ENCODE results near the gene SUSD3. TPM values are rescaled to one million over a fixed set of nuclear protein-coding genes. Genes with fewer than 3 reads are reported as not detected.

SUSD3 gene
- total and polyA plus RNA-seq, 4 experiments from 2014 or later, result 58.3 to 199 (median 106) TPM

GRCh38 chr9:93049491-93049890, 9.0 kb upstream of the SUSD3 start:
- Histone ChIP-seq H3K36me3 (ENCODE audit: insufficient read depth, low read length) (no peaks in the 10 kb centered on the region), H3K27me3 (ENCODE audit: insufficient read depth, low read length) (no peaks in the 10 kb centered on the region), H3K4me1 (ENCODE audit: insufficient read depth, low read length) (peaks cover 11% of the 10 kb centered on the region), H3K9me3 (ENCODE audit: control insufficient read depth in 1 of 2, low read length in 2 of 2) (no peaks in the 10 kb centered on the region), H3K27ac (ENCODE audit: low read depth, low read length) (no peak overlapping the region), H3K4me3 (ENCODE audit: low read length in 2 of 2) (no peak overlapping the region)
- CTCF ChIA-PET (ENCODE audit: partially characterized antibody), result interaction anchor here (1.3 kb wide), 1 partner anchor 94 kb away, joined by 3 read pairs; no protein-coding TSS in a partner anchor
- intact Hi-C loops (cut with micrococcal nuclease), result no loop called here
- DNase-seq, result no peak
- H3K4me3 Mint-ChIP-seq, result no peak overlapping the region
- H3K27me3 Mint-ChIP-seq, result no peaks in the 10 kb centered on the region
- peaks cover 7 to 34% (median 9%) of the 10 kb centered on the region in 4 donors for H3K4me1 Mint-ChIP-seq
- no peaks in the 10 kb centered on the region for H3K36me3 Mint-ChIP-seq
- H3K9me3 Mint-ChIP-seq, result no peaks in the 10 kb centered on the region
- peak overlapping the region in 3 of 7 donors; percentile 35 to 58 (median 51) for H3K27ac Mint-ChIP-seq
- POLR2A ChIA-PET (ENCODE audit: partially characterized antibody), result interaction anchor here (5.1 to 23.2 kb wide), 2 partner anchors 15 to 17 kb away, joined by 21 to 654 read pairs; no protein-coding TSS in a partner anchor

DNA sequence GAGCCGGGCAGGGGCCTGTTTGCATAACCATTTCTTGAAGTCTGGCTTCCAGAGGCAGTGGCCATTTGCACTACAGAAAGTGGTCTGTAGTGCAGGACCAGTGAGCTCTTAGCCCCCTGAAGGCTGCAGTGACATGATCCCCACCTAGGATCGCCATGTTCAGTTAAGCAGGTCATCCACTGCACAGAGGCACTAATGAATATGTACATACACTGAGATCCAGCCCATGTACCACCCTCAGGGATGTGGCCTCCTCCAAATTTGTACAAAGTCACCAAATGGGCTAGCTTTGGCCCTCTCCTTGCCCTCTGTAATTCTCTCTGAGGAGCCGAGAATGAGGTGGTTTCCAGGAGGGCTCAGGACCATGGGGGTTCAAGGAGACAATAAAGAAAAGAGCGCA, 8.3 kb upstream of the SUSD3 start:
- H3K27ac ChIP-seq (ENCODE audit: low read depth, low read length), result no peak overlapping the region
- POLR2A ChIA-PET (ENCODE audit: partially characterized antibody), result interaction anchor here (5.1 to 23.2 kb wide), 2 partner anchors 14 to 17 kb away, joined by 21 to 654 read pairs; no protein-coding TSS in a partner anchor
- DNase-seq, result no peak

GRCh38 chr9:93051680-93052089, 6.8 kb upstream of the SUSD3 start:
- no peak for DNase-seq
- Mint-ChIP-seq H3K4me1 (peaks cover 9 to 49% (median 20%) of the 10 kb centered on the region in 4 donors), H3K36me3 (no peaks in the 10 kb centered on the region), H3K27me3 (no peaks in the 10 kb centered on the region), H3K27ac (peak overlapping the region in 2 of 7 donors; percentile 49 to 84), H3K4me3 (no peak overlapping the region), H3K9me3 (peaks cover 0 to 2% (median 0%) of the 10 kb centered on the region in 8 donors)
- H3K4me3 ChIP-seq (ENCODE audit: low read length in 2 of 2), result no peak overlapping the region
- no peak overlapping the region for H3K27ac ChIP-seq (ENCODE audit: low read depth, low read length)
- H3K9me3 ChIP-seq (ENCODE audit: control insufficient read depth in 1 of 2, low read length in 2 of 2), result no peaks in the 10 kb centered on the region
- intact Hi-C loops (cut with micrococcal nuclease), result no loop called here
- no peaks in the 10 kb centered on the region for H3K27me3 ChIP-seq (ENCODE audit: insufficient read depth, low read length)
- peaks cover 24% of the 10 kb centered on the region for H3K4me1 ChIP-seq (ENCODE audit: insufficient read depth, low read length)
- ChIA-PET CTCF (ENCODE audit: partially characterized antibody) (interaction anchor here (0.6 to 1.2 kb wide), 3 partner anchors 13 to 55 kb away, joined by 3 to 4 read pairs (median 3); no protein-coding TSS in a partner anchor), POLR2A (ENCODE audit: partially characterized antibody) (interaction anchor here (1.4 to 23.2 kb wide), 4 partner anchors 13 to 31 kb away, joined by 3 to 654 read pairs (median 14); no protein-coding TSS in a partner anchor)
- H3K36me3 ChIP-seq (ENCODE audit: insufficient read depth, low read length), result no peaks in the 10 kb centered on the region

More for the DNA sequence above, 8.3 kb upstream of the SUSD3 start:
- Mint-ChIP-seq H3K27ac (peak overlapping the region in 1 of 7 donors; percentile 42), H3K27me3 (no peaks in the 10 kb centered on the region), H3K9me3 (no peaks in the 10 kb centered on the region), H3K4me3 (no peak overlapping the region), H3K4me1 (peaks cover 7 to 39% (median 12%) of the 10 kb centered on the region in 4 donors), H3K36me3 (no peaks in the 10 kb centered on the region)
- peaks cover 18% of the 10 kb centered on the region for H3K4me1 ChIP-seq (ENCODE audit: insufficient read depth, low read length)
- intact Hi-C loops (cut with micrococcal nuclease), result no loop called here
- no peaks in the 10 kb centered on the region for H3K36me3 ChIP-seq (ENCODE audit: insufficient read depth, low read length)
- H3K4me3 ChIP-seq (ENCODE audit: low read length in 2 of 2), result no peak overlapping the region
- no peaks in the 10 kb centered on the region for H3K9me3 ChIP-seq (ENCODE audit: control insufficient read depth in 1 of 2, low read length in 2 of 2)
- CTCF ChIA-PET (ENCODE audit: partially characterized antibody), result interaction anchor here (1.3 kb wide), 1 partner anchor 95 kb away, joined by 3 read pairs; no protein-coding TSS in a partner anchor
- H3K27me3 ChIP-seq (ENCODE audit: insufficient read depth, low read length), result no peaks in the 10 kb centered on the region

DNA sequence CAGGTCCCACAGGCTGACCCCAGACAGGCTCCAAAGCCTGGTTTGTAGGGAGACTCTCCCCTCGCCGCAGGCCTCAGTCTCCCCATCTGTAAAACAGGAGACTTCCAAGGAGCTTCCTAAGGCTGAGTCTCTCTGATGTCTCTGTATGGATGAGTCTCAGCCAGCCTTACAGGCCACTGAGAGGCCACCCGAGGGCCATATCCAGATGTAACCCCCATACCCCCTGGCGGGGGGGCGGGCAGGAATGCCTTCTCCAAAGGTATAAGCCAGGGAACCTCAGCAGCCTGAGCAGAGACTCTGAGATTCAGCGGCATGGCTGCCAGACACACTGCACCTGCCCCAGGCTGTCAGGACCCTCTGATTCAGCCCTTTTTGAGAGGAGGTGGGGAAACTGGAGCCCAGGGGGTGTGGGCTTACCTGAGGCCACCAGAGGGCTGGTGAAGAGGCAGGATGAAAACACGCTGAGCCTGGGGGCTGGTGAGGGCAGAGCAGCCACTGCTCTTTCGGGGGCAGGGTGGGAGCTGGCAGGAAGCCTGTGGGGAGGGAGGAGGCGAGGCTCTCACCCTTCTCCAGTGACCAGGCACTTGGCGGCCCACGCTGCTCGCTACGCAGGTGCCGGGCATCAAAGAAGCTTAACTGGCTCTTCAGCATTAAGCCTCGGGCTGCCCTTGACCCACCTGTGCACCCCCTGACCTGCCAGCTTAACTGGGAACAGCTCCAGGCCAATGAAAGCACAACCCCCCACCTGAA, 5.5 kb upstream of the SUSD3 start:
- no peaks in the 10 kb centered on the region for H3K27me3 ChIP-seq (ENCODE audit: insufficient read depth, low read length)
- no peak overlapping the region for H3K4me3 ChIP-seq (ENCODE audit: low read length in 2 of 2)
- Mint-ChIP-seq H3K36me3 (no peaks in the 10 kb centered on the region), H3K4me1 (peaks cover 8 to 54% (median 28%) of the 10 kb centered on the region in 4 donors), H3K27ac (peak overlapping the region in 1 of 7 donors; percentile 76), H3K27me3 (no peaks in the 10 kb centered on the region), H3K9me3 (peaks cover 0 to 2% (median 0%) of the 10 kb centered on the region in 8 donors), H3K4me3 (no peak overlapping the region)
- H3K27ac ChIP-seq (ENCODE audit: low read depth, low read length), result no peak overlapping the region
- CTCF ChIA-PET (ENCODE audit: partially characterized antibody), result interaction anchor here (1.4 to 2.0 kb wide), 4 partner anchors 12 to 96 kb away, joined by 3 to 7 read pairs (median 4); no protein-coding TSS in a partner anchor
- H3K9me3 ChIP-seq (ENCODE audit: control insufficient read depth in 1 of 2, low read length in 2 of 2), result no peaks in the 10 kb centered on the region
- no peaks in the 10 kb centered on the region for H3K36me3 ChIP-seq (ENCODE audit: insufficient read depth, low read length)
- peaks cover 33% of the 10 kb centered on the region for H3K4me1 ChIP-seq (ENCODE audit: insufficient read depth, low read length)
- no peak for DNase-seq
- POLR2A ChIA-PET (ENCODE audit: partially characterized antibody), result interaction anchor here (4.9 to 23.2 kb wide), 2 partner anchors 11 to 20 kb away, joined by 25 to 654 read pairs; no protein-coding TSS in a partner anchor
- intact Hi-C loops (cut with micrococcal nuclease), result no loop called here

DNA sequence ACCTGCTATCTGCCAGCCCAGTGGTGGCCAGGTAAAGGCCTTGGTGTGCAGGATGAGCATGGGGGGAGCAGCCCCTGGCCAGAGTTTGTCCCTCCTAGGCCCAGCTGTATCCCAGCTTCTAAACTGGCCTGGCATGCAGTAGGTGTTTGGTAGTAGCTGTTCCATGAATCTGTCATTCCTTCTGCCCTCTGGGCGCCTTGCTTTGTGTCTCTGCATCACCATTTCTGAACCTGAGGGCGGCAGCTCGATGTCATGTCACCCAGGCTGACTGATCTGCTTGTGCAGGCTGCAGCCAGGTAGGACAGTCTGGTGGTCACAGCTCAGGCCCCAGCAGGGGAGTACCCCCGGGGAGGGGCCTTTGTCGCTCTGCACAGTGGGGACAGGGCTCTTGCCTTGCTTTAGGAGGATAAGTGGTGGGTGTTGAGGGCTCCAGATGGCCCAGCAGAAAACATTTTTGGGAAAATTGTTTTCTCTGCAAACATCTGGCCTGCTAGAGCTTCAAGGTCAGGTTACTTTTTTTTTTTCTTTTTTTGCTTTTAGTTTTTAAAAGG, 4.6 kb upstream of the SUSD3 start:
- H3K9me3 ChIP-seq (ENCODE audit: control insufficient read depth in 1 of 2, low read length in 2 of 2), result no peaks in the 10 kb centered on the region
- Mint-ChIP-seq H3K36me3 (no peaks in the 10 kb centered on the region), H3K4me1 (peaks cover 9 to 52% (median 27%) of the 10 kb centered on the region in 4 donors), H3K27ac (peak overlapping the region in 6 of 7 donors; percentile 29 to 91 (median 46)), H3K27me3 (no peaks in the 10 kb centered on the region), H3K9me3 (peaks cover 0 to 2% (median 0%) of the 10 kb centered on the region in 8 donors), H3K4me3 (no peak overlapping the region)
- CTCF ChIA-PET (ENCODE audit: partially characterized antibody), result interaction anchor here (0.8 to 2.0 kb wide), 6 partner anchors 11 to 97 kb away, joined by 3 to 7 read pairs (median 3); no protein-coding TSS in a partner anchor
- H3K36me3 ChIP-seq (ENCODE audit: insufficient read depth, low read length), result no peaks in the 10 kb centered on the region
- H3K4me3 ChIP-seq (ENCODE audit: low read length in 2 of 2), result no peak overlapping the region
- H3K4me1 ChIP-seq (ENCODE audit: insufficient read depth, low read length), result peaks cover 38% of the 10 kb centered on the region
- DNase-seq, result no peak
- POLR2A ChIA-PET (ENCODE audit: partially characterized antibody), result interaction anchor here (0.6 to 23.2 kb wide), 5 partner anchors 11 to 104 kb away, joined by 3 to 654 read pairs (median 3); no protein-coding TSS in a partner anchor
- H3K27me3 ChIP-seq (ENCODE audit: insufficient read depth, low read length), result no peaks in the 10 kb centered on the region
- no peak overlapping the region for H3K27ac ChIP-seq (ENCODE audit: low read depth, low read length)
- intact Hi-C loops (cut with micrococcal nuclease), result no loop called here

DNA sequence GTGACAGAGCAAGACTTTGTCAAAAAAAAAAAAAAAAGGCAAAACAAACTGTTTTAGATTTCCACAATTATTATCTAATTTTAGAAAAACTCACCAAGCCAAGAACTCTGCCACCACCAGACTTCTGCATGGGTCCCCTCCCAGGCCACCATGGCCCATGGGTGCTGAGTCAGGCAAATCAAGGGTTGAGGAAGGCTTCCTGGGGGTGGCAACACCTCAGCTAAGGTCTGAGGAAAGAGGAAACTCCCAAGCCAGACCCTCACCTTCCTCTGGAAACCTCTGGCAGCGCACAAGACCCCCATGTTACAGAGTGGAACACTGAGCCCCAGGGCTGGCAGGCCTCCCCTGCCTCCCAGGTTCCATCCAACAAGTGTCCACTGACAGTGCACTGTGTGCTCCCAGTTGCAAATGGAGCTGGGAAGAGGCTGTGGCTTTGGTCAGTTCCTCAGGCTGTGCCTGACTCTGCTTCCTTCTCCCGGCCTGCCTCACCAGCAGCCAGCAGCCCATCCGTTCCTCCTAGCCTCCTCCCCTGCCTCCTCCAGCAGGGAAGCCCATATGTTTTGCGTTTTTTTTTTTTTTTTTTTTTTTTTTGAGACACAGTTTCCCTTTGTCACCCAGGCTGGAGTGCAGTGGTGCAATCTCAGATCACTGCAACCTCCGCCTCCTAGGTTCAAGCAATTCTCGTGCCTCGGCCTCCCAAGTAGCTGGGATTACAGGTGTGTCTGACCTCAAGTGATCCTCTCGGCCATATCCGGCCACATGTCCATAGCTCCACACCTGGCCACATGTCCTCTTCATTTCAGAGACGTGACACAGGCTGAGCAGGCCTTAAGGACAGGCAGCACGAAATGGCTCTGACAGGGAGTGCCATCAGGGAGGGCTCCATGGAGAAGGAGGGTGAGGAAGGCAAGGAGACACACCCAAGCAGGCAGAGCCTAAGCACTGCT, 3.5 kb upstream of the SUSD3 start:
- H3K9me3 ChIP-seq (ENCODE audit: control insufficient read depth in 1 of 2, low read length in 2 of 2), result no peaks in the 10 kb centered on the region
- H3K27me3 ChIP-seq (ENCODE audit: insufficient read depth, low read length), result no peaks in the 10 kb centered on the region
- peaks cover 0 to 4% of the 10 kb centered on the region in 2 donors for H3K36me3 Mint-ChIP-seq
- no peaks in the 10 kb centered on the region for H3K27me3 Mint-ChIP-seq
- peaks cover 0 to 5% (median 0%) of the 10 kb centered on the region in 8 donors for H3K9me3 Mint-ChIP-seq
- H3K4me1 Mint-ChIP-seq, result peaks cover 9 to 54% (median 29%) of the 10 kb centered on the region in 4 donors
- ChIA-PET POLR2A (ENCODE audit: partially characterized antibody) (interaction anchor here (4.9 to 23.2 kb wide), 2 partner anchors 9 to 22 kb away, joined by 25 to 654 read pairs; no protein-coding TSS in a partner anchor), CTCF (ENCODE audit: partially characterized antibody) (interaction anchor here (0.8 to 2.0 kb wide), 8 partner anchors 10 to 98 kb away, joined by 3 to 7 read pairs (median 3); no protein-coding TSS in a partner anchor)
- no peak overlapping the region for H3K4me3 ChIP-seq (ENCODE audit: low read length in 2 of 2)
- H3K4me3 Mint-ChIP-seq, result peak overlapping the region in 1 of 8 donors; percentile 15
- intact Hi-C loops (cut with micrococcal nuclease), result no loop called here
- peak overlapping the region; percentile 75 to 91 (median 86) for H3K27ac Mint-ChIP-seq
- H3K27ac ChIP-seq (ENCODE audit: low read depth, low read length), result no peak overlapping the region
- no peaks in the 10 kb centered on the region for H3K36me3 ChIP-seq (ENCODE audit: insufficient read depth, low read length)
- H3K4me1 ChIP-seq (ENCODE audit: insufficient read depth, low read length), result peaks cover 45% of the 10 kb centered on the region
- DNase-seq, result no peak
